GM19099 (cell line): ENCODE data around the gene FAM131A.

Experiments
- POLR2A ChIP-seq: IDR thresholded peaks from 3 replicates; pipeline ENCODE4 v1.6.1; 2011; ENCODE audit warnings: low read depth; ENCODE audit not compliant: insufficient read length; ENCODE audit errors: extremely low read depth

FAM131A gene, protein sequence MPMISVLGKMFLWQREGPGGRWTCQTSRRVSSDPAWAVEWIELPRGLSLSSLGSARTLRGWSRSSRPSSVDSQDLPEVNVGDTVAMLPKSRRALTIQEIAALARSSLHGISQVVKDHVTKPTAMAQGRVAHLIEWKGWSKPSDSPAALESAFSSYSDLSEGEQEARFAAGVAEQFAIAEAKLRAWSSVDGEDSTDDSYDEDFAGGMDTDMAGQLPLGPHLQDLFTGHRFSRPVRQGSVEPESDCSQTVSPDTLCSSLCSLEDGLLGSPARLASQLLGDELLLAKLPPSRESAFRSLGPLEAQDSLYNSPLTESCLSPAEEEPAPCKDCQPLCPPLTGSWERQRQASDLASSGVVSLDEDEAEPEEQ

DNA sequence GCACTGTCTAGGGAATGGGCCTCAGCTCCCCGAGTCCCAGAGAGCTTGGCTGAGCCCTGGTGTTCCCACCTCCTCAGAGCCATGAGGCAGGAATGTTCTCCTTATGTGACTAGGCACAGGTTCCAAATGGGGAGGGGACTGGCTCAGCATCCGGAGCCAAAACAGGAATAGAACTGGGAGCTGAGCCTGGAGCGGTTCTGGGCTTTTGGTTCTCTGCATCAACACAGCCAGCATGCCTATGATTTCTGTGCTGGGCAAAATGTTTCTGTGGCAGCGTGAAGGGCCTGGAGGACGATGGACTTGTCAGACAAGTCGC is at the start of gene FAM131A:
FAM131A (plus strand) TSS at position 202 of the 316 bp plus-strand sequence; CDS start at position 233, 31 bp downstream.
- TF ChIP-seq POLR2A: no peak

DNA sequence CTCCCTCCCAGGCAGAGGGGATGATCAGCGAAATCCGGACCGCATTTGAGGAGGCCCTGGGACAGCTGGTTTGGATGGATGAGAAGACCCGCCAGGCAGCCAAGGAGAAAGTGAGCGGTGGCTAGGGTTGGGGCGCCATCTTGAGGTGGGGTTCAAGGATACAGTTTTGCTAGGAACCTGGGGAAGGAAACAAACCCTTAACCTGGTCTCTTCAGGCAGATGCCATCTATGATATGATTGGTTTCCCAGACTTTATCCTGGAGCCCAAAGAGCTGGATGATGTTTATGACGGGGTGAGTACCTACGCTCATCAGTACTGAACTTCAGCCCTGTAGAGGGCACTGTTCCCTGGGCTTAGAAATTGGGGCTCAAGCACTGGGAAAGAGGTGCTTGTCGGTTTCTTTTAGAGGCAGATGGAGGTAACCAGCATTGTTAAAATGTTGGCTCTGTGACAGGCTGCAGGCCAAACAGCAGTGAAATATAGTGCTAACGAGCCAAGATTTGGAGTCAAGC is 47.9 kb upstream of the FAM131A start:
- TF ChIP-seq POLR2A: no peak

DNA sequence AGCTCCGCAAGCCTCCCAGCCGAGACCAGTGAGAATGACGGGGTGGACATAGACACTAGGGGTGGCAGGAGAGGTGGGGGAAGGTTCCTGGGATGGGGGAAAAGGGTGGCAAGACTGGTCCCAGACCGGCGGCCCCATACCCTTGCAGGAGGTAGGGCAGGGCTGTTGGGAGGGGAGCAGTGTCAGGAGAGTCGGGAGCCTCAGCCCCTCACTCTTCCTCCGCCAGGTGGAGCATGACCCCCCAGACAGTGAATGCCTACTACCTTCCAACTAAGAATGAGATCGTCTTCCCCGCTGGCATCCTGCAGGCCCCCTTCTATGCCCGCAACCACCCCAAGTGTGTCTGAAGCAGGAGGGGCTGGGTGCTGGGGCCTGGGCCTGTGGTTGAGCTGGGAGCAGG is 47.1 kb upstream of the FAM131A start:
- no peak for TF ChIP-seq POLR2A

DNA sequence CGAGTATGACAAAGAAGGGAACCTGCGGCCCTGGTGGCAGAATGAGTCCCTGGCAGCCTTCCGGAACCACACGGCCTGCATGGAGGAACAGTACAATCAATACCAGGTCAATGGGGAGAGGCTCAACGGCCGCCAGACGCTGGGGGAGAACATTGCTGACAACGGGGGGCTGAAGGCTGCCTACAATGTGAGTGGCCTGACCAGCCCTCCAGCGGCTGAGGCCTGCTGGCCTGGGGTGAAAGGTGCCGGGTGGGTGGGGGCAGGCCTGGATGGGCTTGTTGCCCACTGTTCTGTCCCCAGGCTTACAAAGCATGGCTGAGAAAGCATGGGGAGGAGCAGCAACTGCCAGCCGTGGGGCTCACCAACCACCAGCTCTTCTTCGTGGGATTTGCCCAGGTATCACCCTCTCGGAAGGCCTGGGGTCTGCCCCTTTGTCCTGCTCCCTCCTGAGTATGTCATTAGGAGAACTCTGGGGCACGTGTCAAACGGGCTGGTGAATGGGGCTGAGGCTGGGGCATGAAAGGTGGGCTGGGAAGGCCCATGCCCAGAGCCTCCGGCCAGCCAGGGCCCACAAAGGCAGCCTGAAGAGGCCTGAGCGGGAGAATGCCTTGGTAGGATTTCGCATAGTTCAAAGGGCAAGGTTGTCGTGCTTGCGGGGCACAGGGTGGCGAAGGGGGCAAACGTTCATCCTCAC is 46.2 kb upstream of the FAM131A start:
- TF ChIP-seq POLR2A: no peak

DNA sequence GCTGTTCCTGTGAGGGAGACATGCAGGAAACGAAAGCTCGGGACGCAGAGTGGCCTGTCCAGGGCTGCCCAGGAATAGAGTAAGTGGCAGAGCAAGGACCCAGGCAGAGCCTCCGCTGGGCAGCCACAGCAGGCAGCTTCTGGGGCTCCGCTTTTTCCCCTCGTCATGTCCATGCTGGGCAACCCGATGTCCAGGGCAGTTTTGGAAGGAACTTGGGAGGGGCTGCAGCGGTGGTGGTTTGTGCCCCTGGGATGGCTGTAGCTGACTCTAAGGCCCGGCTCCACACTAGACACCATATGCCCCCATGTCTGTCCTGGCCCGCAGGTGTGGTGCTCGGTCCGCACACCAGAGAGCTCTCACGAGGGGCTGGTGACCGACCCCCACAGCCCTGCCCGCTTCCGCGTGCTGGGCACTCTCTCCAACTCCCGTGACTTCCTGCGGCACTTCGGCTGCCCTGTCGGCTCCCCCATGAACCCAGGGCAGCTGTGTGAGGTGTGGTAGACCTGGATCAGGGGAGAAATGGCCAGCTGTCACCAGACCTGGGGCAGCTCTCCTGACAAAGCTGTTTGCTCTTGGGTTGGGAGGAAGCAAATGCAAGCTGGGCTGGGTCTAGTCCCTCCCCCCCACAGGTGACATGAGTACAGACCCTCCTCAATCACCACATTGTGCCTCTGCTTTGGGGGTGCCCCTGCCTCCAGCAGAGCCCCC is 45.5 kb upstream of the FAM131A start:
- TF ChIP-seq POLR2A: no peak

DNA sequence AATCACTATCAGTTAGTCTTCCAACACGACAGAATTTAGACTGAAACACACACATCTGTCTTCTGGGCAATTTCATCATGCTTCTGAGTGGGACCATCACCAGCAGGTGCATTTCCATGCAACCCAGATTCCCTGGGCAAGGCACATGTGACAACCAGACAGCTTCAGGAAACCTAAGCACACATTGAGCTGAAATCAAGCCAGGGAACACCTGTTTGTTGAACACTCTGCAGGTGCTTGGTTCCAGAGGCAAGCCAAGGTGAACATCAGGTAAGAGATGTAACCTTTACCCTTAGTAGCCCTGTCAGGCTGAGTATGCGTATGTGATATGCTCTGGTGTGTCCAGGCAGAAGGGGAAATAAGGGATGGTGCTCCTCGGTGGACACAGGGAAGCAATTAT is 41.6 kb upstream of the FAM131A start:
- no peak for TF ChIP-seq POLR2A

DNA sequence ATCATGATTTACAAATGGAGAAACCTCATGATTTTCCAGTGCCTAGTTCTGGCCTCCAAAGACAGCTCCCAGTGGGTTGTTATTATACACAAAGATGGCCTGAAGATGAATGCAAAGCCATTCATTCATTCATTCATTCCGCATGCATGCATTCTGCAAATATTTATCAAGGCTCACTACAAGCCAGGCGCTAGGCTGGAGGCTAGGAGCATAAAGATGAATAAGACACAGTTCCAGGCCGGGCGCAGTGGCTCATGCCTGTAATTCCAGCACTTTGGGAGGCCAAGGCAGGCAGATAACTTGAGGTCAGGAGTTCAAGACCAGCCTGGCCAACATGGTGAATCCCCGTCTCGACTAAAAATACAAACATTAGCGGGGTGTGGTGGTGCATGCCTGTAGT is 40.8 kb upstream of the FAM131A start:
- TF ChIP-seq POLR2A: no peak

DNA sequence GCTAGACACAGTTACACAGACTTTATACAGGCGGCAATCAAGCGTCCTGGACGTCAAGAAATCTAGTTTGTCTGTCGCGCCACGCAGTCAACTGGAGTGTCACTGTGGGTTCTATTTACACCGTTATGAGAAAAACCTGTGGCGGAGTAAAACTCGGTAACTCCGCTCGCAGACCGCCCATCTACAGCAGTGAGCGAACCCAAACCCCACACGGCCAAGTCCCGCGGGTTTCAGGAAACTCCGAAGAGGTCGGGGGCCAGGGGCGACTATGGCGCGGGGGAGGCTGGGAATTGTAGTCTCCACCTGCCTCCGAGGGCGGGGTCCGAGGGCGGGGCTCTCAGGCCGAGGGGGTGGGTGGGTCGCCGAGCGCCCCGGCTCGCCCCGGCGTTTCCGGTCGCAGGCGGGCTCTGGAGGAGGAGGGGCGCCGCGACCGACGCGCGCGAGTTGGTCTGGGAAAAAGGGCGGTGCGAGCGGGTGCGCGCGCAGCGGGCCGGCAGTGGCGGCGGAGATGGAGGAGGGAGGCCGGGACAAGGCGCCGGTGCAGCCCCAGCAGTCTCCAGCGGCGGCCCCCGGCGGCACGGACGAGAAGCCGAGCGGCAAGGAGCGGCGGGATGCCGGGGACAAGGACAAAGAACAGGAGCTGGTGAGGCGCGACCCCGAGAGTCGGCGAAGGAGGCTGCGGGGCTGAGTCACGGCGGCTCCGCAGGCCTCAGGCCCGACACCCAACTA is 38.5 kb upstream of the FAM131A start, which contains the start of gene PSMD2:
PSMD2 (plus strand) TSS at position 483 of the 729 bp plus-strand sequence; CDS start at position 509, 26 bp downstream.
- peak; percentile 79 for TF ChIP-seq POLR2A

DNA sequence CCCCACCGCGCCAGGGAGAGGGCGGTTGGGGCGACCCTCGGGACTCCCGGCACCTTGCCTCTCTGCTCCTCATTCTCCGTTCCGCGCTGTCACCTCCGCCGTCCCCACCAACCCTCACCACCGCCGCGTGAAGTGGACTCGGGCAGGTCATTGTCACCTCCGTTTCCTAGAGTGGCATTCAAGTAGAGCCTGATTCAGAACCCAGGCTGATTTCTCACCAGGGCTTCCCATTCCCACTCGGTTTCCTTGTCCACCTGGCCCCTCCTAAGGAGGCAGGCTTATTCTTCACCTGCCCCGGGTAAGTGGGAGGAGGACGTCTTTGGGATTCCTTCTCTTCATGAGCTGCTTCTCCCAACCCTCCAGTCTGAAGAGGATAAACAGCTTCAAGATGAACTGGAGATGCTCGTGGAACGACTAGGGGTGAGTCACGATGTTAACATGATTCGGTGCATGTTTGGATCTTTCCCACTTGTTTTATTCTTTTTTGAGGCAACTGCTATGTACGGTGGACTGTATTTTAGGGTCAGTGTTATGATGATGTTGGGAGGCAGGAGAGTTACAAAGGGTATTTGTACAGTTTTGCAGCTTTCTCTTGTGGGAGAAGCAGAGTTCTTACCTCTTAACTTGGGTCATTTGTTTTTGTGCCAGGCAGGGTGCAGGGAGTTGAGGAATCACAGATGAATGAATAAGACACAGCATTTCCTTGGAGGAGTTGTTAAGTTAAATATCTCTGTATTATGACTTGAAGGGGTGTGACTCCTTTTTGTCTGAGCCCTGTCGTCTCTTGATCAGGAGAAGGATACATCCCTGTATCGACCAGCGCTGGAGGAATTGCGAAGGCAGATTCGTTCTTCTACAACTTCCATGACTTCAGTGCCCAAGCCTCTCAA is 37.7 kb upstream of the FAM131A start:
- TF ChIP-seq POLR2A: no peak

DNA sequence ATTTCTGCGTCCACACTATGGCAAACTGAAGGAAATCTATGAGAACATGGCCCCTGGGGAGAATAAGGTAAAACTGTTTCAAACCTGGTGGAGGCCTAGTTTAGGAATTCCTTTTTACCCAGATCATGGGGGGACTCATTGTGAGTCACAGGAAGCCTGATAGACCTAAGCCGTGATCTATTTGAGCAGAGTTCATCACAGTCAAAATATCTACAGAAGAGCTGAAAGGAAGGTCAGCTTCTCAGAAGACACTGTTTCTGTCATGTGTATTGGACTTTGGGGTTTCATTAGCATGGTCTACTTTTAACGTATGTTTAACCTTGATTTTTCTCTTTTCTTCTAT is 37.1 kb upstream of the FAM131A start:
- TF ChIP-seq POLR2A: no peak

DNA sequence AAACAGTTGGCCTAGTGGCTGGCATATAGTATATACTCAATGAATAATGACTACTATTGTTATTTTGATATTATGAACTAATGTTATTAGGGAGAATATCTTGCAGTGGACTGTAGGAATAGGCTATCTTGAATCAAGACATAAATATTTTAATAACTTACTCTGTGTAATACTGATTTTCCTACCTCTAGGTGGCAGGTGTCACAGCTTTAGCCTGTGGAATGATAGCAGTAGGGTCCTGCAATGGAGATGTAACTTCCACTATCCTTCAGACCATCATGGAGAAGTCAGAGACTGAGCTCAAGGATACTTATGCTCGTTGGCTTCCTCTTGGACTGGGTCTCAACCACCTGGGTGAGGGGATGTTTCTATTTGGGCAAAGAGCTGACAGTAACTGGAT is 31.8 kb upstream of the FAM131A start:
- TF ChIP-seq POLR2A: no peak

DNA sequence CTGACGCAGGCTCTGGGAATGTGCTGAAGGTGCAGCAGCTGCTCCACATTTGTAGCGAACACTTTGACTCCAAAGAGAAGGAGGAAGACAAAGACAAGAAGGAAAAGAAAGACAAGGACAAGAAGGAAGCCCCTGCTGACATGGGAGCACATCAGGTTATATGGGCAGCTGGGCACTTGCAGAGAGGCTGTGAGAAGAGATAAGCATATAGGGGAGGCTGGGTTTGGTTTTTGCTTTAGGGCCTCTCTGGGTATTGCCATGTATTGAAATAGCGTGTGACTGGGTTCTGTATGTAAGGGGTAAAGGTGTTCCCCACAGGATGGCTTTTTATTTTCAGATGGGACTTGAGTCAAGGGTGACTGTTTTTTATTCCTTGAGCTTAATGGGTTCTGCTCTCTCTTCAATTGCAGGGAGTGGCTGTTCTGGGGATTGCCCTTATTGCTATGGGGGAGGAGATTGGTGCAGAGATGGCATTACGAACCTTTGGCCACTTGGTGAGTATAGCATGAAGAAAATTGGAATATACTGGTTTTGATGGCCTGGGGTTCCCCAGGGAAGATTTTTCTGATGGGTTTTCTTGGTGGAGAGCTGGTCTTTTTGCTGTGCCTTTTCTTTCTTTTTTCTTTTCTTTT is 30.9 kb upstream of the FAM131A start:
- TF ChIP-seq POLR2A: no peak

DNA sequence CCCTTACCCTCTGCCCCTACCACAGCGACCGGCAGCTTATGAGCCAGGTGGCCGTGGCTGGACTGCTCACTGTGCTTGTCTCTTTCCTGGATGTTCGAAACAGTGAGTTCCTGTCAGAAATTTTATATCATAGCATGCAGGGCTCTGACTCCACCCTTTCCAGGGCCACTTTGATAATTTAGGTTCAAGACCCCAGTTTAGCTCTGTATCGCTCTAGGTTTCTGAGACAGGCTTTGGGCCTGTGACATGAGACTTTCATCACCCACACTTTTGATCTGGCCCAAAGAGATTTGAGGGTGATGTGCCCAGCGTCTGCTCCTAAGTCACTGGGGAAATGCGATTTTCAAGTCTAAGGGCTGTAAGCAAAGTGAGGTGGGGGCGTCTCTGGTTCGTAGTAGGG is 29.5 kb upstream of the FAM131A start:
- no peak for TF ChIP-seq POLR2A

DNA sequence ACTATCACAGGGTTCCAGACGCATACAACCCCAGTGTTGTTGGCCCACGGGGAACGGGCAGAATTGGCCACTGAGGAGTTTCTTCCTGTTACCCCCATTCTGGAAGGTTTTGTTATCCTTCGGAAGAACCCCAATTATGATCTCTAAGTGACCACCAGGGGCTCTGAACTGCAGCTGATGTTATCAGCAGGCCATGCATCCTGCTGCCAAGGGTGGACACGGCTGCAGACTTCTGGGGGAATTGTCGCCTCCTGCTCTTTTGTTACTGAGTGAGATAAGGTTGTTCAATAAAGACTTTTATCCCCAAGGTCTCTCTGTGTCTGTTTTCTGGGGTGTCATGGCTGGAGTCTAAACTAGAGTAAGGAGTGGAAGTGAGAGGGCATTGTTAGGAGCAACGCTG is 28.7 kb upstream of the FAM131A start:
- no peak for TF ChIP-seq POLR2A
